ENCODE results near the gene BRI3BP. TPM values are rescaled to one million over a fixed set of nuclear protein-coding genes. Genes with fewer than 3 reads are reported as not detected.
"Not testable (repeated sequence)": the region's sequence is repeated elsewhere in the genome, so short reads cannot be mapped to it uniquely, and the experiment has no call there.

The BRI3BP gene
- total RNA-seq, 2 donors from 2014 or later: 16.7 to 23.0 TPM

- Mint-ChIP-seq H3K27ac (no peak overlapping the region), H3K36me3 (ENCODE audit: insufficient read depth in 2 of 2) (peaks cover 7 to 26% of the 10 kb centered on the region in 2 donors), H3K4me3 (no peak overlapping the region), H3K27me3 (ENCODE audit: low read depth) (no peaks in the 10 kb centered on the region), H3K9me3 (peaks cover 0 to 1% of the 10 kb centered on the region in 2 donors), H3K4me1 (ENCODE audit: low read depth) (no peaks in the 10 kb centered on the region)
- DNase-seq (no peak), ATAC-seq (replicated peaks in 1 of 2) (no peak)
Observed at GRCh38 chr12:125017801-125018200, 24.4 kb downstream of the BRI3BP start.

GRCh38 chr12:125018356-125018755 lies 24.9 kb downstream of the BRI3BP start:
- ATAC-seq (replicated peaks in 1 of 2): no peak
- Mint-ChIP-seq H3K27me3 (ENCODE audit: low read depth) (no peaks in the 10 kb centered on the region), H3K27ac (no peak overlapping the region), H3K4me1 (ENCODE audit: low read depth) (no peaks in the 10 kb centered on the region), H3K4me3 (no peak overlapping the region), H3K9me3 (peaks cover 0 to 1% of the 10 kb centered on the region in 2 donors), H3K36me3 (ENCODE audit: insufficient read depth in 2 of 2) (peaks cover 7 to 25% of the 10 kb centered on the region in 2 donors)
- DNase-seq: no peak

GRCh38 chr12:125021096-125021495 lies 27.7 kb downstream of the BRI3BP start:
- Mint-ChIP-seq H3K36me3 (ENCODE audit: insufficient read depth in 2 of 2) (peaks cover 5 to 19% of the 10 kb centered on the region in 2 donors), H3K9me3 (peaks cover 0 to 1% of the 10 kb centered on the region in 2 donors), H3K4me1 (ENCODE audit: low read depth) (no peaks in the 10 kb centered on the region), H3K4me3 (no peak overlapping the region), H3K27me3 (ENCODE audit: low read depth) (no peaks in the 10 kb centered on the region), H3K27ac (no peak overlapping the region)
- no peak for DNase-seq
- no peak for ATAC-seq (replicated peaks in 1 of 2)

- Mint-ChIP-seq H3K4me1 (ENCODE audit: low read depth) (no peaks in the 10 kb centered on the region), H3K36me3 (ENCODE audit: insufficient read depth in 2 of 2) (peaks cover 5 to 21% of the 10 kb centered on the region in 2 donors), H3K27me3 (ENCODE audit: low read depth) (no peaks in the 10 kb centered on the region), H3K9me3 (peaks cover 0 to 1% of the 10 kb centered on the region in 2 donors), H3K27ac (no peak overlapping the region), H3K4me3 (no peak overlapping the region)
- no peak for DNase-seq
- no peak for ATAC-seq (replicated peaks in 1 of 2)
Observed at GRCh38 chr12:125021771-125022170, 28.3 kb downstream of the BRI3BP start.

- H3K9me3 Mint-ChIP-seq: peaks cover 0 to 1% of the 10 kb centered on the region in 2 donors
- peaks cover 5 to 20% of the 10 kb centered on the region in 2 donors for H3K36me3 Mint-ChIP-seq (ENCODE audit: insufficient read depth in 2 of 2)
Observed at GRCh38 chr12:125023065-125023464, 29.6 kb downstream of the BRI3BP start.

GRCh38 chr12:125024949-125025563 lies 31.6 kb downstream of the BRI3BP start:
- Mint-ChIP-seq H3K27ac (no peak overlapping the region), H3K36me3 (ENCODE audit: insufficient read depth in 2 of 2) (peaks cover 4 to 16% of the 10 kb centered on the region in 2 donors), H3K9me3 (peaks cover 0 to 1% of the 10 kb centered on the region in 2 donors), H3K4me1 (ENCODE audit: low read depth) (no peaks in the 10 kb centered on the region), H3K4me3 (no peak overlapping the region), H3K27me3 (ENCODE audit: low read depth) (no peaks in the 10 kb centered on the region)
- DNase-seq: no peak
- ATAC-seq (replicated peaks in 1 of 2): no peak

More at GRCh38 chr12:125023065-125023464, 29.6 kb downstream of the BRI3BP start:
- ATAC-seq (replicated peaks in 1 of 2) (no peak), DNase-seq (no peak)
- Mint-ChIP-seq H3K4me3 (no peak overlapping the region), H3K27ac (no peak overlapping the region), H3K27me3 (ENCODE audit: low read depth) (no peaks in the 10 kb centered on the region), H3K4me1 (ENCODE audit: low read depth) (no peaks in the 10 kb centered on the region)

GRCh38 chr12:125025606-125026235 lies 32.3 kb downstream of the BRI3BP start:
- no peaks in the 10 kb centered on the region for H3K4me1 Mint-ChIP-seq (ENCODE audit: low read depth)
- no peak overlapping the region for H3K27ac Mint-ChIP-seq
- H3K9me3 Mint-ChIP-seq: peaks cover 0 to 1% of the 10 kb centered on the region in 2 donors
- H3K4me3 Mint-ChIP-seq: no peak overlapping the region
- ATAC-seq (replicated peaks in 1 of 2) (no peak), DNase-seq (no peak)
- no peaks in the 10 kb centered on the region for H3K27me3 Mint-ChIP-seq (ENCODE audit: low read depth)
- peaks cover 4 to 16% of the 10 kb centered on the region in 2 donors for H3K36me3 Mint-ChIP-seq (ENCODE audit: insufficient read depth in 2 of 2)

GRCh38 chr12:125028106-125028505 lies 34.7 kb downstream of the BRI3BP start:
- Mint-ChIP-seq H3K9me3 (no peaks in the 10 kb centered on the region), H3K4me1 (ENCODE audit: low read depth) (no peaks in the 10 kb centered on the region), H3K36me3 (ENCODE audit: insufficient read depth in 2 of 2) (peaks cover 0 to 8% of the 10 kb centered on the region in 2 donors), H3K27me3 (ENCODE audit: low read depth) (no peaks in the 10 kb centered on the region), H3K27ac (no peak overlapping the region), H3K4me3 (no peak overlapping the region)
- ATAC-seq (replicated peaks in 1 of 2) (no peak), DNase-seq (no peak)

GRCh38 chr12:125029761-125030358 lies 36.4 kb downstream of the BRI3BP start:
- H3K4me3 Mint-ChIP-seq: no peak overlapping the region
- H3K36me3 Mint-ChIP-seq (ENCODE audit: insufficient read depth in 2 of 2): peaks cover 0 to 5% of the 10 kb centered on the region in 2 donors
- H3K27me3 Mint-ChIP-seq (ENCODE audit: low read depth): no peaks in the 10 kb centered on the region
- H3K9me3 Mint-ChIP-seq: no peaks in the 10 kb centered on the region
- ATAC-seq (replicated peaks in 1 of 2) (no peak), DNase-seq (no peak)
- no peak overlapping the region for H3K27ac Mint-ChIP-seq
- no peaks in the 10 kb centered on the region for H3K4me1 Mint-ChIP-seq (ENCODE audit: low read depth)

GRCh38 chr12:125031471-125031870 lies 38.0 kb downstream of the BRI3BP start:
- H3K9me3 Mint-ChIP-seq; H3K27ac Mint-ChIP-seq; ATAC-seq (replicated peaks in 1 of 2); H3K36me3 Mint-ChIP-seq (ENCODE audit: insufficient read depth in 2 of 2); H3K4me1 Mint-ChIP-seq (ENCODE audit: low read depth); H3K4me3 Mint-ChIP-seq; DNase-seq; H3K27me3 Mint-ChIP-seq (ENCODE audit: low read depth): not testable (repeated sequence)

GRCh38 chr12:125032466-125033152 lies 39.2 kb downstream of the BRI3BP start:
- H3K4me3 Mint-ChIP-seq: no peak overlapping the region
- no peak for DNase-seq
- peaks cover 0 to 5% of the 10 kb centered on the region in 2 donors for H3K36me3 Mint-ChIP-seq (ENCODE audit: insufficient read depth in 2 of 2)
- H3K9me3 Mint-ChIP-seq: peaks cover 0 to 2% of the 10 kb centered on the region in 2 donors
- no peak for ATAC-seq (replicated peaks in 1 of 2)
- no peaks in the 10 kb centered on the region for H3K27me3 Mint-ChIP-seq (ENCODE audit: low read depth)
- no peaks in the 10 kb centered on the region for H3K4me1 Mint-ChIP-seq (ENCODE audit: low read depth)
- no peak overlapping the region for H3K27ac Mint-ChIP-seq

- ATAC-seq (replicated peaks in 1 of 2) (no peak), DNase-seq (no peak)
- Mint-ChIP-seq H3K27ac (no peak overlapping the region), H3K9me3 (peaks cover 0 to 2% of the 10 kb centered on the region in 2 donors), H3K4me3 (no peak overlapping the region), H3K27me3 (ENCODE audit: low read depth) (no peaks in the 10 kb centered on the region), H3K36me3 (ENCODE audit: insufficient read depth in 2 of 2) (peaks cover 0 to 5% of the 10 kb centered on the region in 2 donors), H3K4me1 (ENCODE audit: low read depth) (no peaks in the 10 kb centered on the region)
Observed at GRCh38 chr12:125033288-125033687, 39.8 kb downstream of the BRI3BP start.

Data from activated T-cell treated with anti-CD3 and anti-CD28 coated beads, Interleukin-2, amount 50 U/mL, for 72 hours (primary cell).